ENCODE data around the gene HMMR. TPM values are rescaled to one million over a fixed set of nuclear protein-coding genes. Genes with fewer than 3 reads are reported as not detected.

HMMR gene
- total and polyA plus RNA-seq, 9 of the 15 experiments (the other 6 are each of a cell fraction or from before 2014, with no cell fraction given), result 74.9 to 133 (median 90.8) TPM

DNA sequence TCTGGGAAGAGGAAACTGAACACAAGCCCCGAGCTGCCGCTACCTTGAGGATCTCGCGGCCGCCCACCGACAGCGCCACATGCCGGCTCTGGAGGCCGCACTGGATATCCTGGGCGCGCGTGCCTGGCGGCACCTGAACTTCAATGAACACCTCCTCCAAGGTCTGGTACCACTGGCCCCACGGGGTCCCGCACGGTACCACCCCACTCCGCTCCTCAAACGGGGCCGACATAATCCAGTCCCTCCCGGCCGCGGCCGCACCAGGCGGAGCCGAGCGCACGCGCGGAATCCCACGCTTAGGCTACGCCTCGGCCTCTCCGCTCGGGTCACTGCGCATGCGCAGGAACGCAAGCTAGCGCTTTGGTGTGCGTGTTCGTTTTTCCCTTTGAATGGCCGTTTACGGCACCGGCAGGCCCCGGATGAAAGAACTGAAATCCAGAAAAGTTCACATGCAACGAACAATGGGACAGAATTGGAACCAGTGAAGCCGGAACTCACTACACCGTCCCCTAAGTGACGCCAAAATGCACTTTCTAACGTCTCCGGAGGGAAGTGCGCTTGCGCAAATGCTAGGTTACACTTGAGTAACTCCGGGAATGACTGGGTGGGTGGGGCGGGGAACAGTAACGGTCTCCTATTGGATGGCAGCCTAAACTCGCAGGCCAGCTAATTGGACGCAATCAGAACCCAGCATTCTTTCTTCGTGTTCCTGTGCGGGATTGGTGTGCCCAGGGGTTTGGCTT, 442 bp upstream of the HMMR start, which contains the start of gene NUDCD2 (continued):
- TF ChIP-seq UBTF (IDR thresholded peaks at IDR 0.05; ENCODE audit: borderline replicate concordance in 1 of 2, low read depth in 2 of 2, low read length in 2 of 2), result peak; percentile 43 to 80; a peak in 2 of 4 replicates
- no peak for TF ChIP-seq ZC3H8 (IDR thresholded peaks at IDR 0.05)
- TF ChIP-seq HMGN3 (IDR thresholded peaks at IDR 0.05; ENCODE audit: borderline replicate concordance, extremely low read depth, insufficient read length, low read depth, low read length), result peak; percentile 72
- no peak for TF ChIP-seq E2F4 (CRISPR knock-in tag; IDR thresholded peaks at IDR 0.05; ENCODE audit: low read depth)
- TF ChIP-seq POLR2B (IDR thresholded peaks at IDR 0.05; ENCODE audit: low read depth, partially characterized antibody), result peak; percentile 97
- TF ChIP-seq, protein P1, sequence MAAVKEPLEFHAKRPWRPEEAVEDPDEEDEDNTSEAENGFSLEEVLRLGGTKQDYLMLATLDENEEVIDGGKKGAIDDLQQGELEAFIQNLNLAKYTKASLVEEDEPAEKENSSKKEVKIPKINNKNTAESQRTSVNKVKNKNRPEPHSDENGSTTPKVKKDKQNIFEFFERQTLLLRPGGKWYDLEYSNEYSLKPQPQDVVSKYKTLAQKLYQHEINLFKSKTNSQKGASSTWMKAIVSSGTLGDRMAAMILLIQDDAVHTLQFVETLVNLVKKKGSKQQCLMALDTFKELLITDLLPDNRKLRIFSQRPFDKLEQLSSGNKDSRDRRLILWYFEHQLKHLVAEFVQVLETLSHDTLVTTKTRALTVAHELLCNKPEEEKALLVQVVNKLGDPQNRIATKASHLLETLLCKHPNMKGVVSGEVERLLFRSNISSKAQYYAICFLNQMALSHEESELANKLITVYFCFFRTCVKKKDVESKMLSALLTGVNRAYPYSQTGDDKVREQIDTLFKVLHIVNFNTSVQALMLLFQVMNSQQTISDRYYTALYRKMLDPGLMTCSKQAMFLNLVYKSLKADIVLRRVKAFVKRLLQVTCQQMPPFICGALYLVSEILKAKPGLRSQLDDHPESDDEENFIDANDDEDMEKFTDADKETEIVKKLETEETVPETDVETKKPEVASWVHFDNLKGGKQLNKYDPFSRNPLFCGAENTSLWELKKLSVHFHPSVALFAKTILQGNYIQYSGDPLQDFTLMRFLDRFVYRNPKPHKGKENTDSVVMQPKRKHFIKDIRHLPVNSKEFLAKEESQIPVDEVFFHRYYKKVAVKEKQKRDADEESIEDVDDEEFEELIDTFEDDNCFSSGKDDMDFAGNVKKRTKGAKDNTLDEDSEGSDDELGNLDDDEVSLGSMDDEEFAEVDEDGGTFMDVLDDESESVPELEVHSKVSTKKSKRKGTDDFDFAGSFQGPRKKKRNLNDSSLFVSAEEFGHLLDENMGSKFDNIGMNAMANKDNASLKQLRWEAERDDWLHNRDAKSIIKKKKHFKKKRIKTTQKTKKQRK (IDR thresholded peaks at IDR 0.05; ENCODE audit: borderline replicate concordance, low read depth, low read length), result no peak
- peak; percentile 90 for TF ChIP-seq POLR2A (conservative IDR thresholded peaks at IDR 0.05)
- no peak for TF ChIP-seq HMBOX1 (IDR thresholded peaks at IDR 0.05)
- TF ChIP-seq FOXK1 (CRISPR knock-in tag; IDR thresholded peaks at IDR 0.05; ENCODE audit: borderline replicate concordance), result 0 out of 2 replicates have a peak, but pooled peaks have one; percentile 29
- no peak for TF ChIP-seq TCF7 (IDR thresholded peaks at IDR 0.05; ENCODE audit: borderline replicate concordance)
- no peak for TF ChIP-seq SRSF1 (IDR thresholded peaks at IDR 0.05; ENCODE audit: low read depth, low read length)
- no peak for TF ChIP-seq CHD1 (IDR thresholded peaks at IDR 0.05; ENCODE audit: low read length)
- TF ChIP-seq, protein P2, sequence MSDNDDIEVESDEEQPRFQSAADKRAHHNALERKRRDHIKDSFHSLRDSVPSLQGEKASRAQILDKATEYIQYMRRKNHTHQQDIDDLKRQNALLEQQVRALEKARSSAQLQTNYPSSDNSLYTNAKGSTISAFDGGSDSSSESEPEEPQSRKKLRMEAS (CRISPR knock-in tag; IDR thresholded peaks at IDR 0.05), result peak; percentile 90
- no peak for TF ChIP-seq ZNF644 (tag; IDR thresholded peaks at IDR 0.05; ENCODE audit: low read depth)
- 0 out of 2 replicates have a peak, but pooled peaks have one; percentile 46 for TF ChIP-seq ELF2 (CRISPR knock-in tag; IDR thresholded peaks at IDR 0.05)
- TF ChIP-seq, protein P3, sequence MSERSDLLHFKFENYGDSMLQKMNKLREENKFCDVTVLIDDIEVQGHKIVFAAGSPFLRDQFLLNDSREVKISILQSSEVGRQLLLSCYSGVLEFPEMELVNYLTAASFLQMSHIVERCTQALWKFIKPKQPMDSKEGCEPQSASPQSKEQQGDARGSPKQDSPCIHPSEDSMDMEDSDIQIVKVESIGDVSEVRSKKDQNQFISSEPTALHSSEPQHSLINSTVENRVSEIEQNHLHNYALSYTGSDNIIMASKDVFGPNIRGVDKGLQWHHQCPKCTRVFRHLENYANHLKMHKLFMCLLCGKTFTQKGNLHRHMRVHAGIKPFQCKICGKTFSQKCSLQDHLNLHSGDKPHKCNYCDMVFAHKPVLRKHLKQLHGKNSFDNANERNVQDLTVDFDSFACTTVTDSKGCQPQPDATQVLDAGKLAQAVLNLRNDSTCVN (CRISPR knock-in tag; IDR thresholded peaks at IDR 0.05), result no peak
- no peak for TF ChIP-seq BRD9 (IDR thresholded peaks at IDR 0.05; ENCODE audit: low read depth, partially characterized antibody)

Measured in K562 (cell line).